Kasumi-1 (cell line): ENCODE results near the gene AIF1.

Experiments used
- DNase-seq, 2 experiments: peaks; one replicate each; lab custom pipeline; 2025; lab: John Stamatoyannopoulos, UW

Gene AIF1

DNA sequence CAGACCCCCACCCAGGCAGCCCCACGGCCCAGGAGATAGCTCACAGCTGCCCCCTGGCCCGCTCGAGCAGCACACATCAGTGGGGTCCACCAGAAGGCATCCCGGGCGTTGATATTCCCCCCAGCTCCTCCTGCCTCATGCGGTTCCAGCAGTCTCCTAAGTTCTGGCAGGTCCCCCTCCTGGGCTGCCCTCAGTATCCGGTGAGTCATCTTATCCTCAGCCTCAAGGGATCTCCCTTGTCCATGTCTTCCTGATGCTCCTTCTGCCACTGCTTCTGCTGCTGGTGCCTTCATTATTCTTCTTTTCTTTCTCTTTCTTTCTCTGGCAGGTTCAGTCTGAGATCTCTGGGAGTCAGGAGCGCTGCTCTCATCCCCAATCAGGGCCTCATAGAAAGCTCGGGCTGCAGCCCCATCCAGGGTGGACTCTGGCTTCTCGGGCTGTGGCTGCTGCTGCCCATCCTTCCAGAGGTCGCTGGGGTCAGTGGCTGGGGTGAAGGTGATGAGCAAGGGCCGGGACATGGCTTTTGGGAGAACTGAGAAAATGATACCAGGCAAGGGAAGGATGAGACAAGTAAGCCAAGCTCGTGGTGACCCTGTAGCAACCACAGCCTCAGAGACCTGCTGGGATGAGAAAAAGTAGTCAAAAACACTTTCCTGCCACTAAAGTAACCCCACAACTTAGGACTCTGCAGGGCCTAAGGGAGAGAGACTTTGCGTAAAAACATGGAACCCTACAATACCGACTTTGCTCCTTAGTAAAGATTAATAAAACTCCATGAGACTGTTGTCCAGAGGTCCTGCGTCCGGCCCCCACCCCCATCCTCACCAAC, 49.1 kb downstream of the AIF1 start:
- DNase-seq: peak; percentile 17 to 23

DNA sequence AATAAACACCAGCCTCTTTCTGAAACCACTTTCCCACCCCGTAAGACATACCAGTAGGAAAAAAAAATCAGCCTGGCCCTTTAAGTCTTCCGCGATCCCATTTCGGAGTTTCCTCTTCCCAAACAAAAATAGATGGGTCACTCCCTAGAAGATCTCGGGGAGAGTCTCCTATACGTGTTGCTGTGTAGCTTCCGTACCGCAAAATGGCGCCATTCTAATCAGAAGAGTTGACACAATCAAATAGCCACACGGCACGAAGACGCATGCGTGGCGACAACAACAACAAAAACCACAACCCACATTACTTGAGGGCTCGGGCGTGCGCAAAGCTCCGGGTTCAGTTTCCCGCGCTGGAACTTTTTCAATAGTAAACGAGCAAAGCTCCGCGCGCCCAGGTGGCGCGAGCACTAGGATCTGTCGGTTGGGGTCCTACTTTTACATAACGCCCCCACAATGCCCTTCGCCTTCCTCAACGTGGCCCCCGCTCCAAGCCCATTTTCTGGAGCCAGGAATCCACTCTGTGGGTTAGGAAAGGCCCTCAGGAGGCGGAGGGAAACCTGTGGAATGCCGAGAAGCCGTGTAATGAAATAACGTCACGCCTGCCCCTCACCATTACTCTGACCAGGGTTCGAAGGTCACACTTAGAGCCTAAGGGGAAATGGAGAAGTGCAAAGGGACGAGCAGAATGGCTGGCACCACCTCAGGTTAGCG, 49.9 kb downstream of the AIF1 start, which contains the start of gene GPANK1:
Gene GPANK1 (minus strand): TSS at position 208 of the 711 bp plus-strand sequence. CDS start 519 bp downstream, outside the sequence.
- DNase-seq: peak; percentile 88 to 90

DNA sequence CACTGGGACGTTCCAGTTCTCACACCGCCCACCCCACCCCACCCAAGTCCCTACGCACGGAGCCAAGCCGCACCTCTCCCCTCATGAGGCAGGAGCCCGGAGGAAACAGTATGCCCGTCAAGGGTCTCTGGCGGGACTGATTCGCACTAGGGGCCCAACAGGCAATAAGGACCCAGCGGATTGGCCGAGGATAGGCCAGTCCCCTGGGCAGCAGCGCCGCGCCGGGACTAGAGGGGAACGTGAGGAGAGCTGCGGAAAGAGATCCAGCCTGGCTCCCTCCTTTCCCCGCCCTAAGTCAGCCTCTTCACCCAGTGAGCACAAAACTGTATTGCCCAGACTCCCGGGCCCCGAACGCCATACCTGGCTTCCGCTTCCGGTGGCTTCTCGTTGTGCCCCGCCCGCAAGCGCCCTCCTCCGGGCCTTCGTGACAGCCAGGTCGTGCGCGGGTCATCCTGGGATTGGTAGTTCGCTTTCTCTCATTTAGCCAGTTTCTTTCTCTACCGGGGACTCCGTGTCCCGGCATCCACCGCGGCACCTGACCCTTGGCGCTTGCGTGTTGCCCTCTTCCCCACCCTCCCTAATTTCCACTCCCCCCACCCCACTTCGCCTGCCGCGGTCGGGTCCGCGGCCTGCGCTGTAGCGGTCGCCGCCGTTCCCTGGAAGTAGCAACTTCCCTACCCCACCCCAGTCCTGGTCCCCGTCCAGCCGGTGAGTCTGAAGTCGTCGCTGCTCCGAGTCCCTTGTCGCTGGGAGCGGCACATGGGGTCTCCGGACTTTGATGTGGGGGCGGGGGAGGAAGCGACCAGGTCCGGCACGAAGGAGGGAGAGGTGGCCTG, 50.7 kb downstream of the AIF1 start, which contains the start of gene CSNK2B:
Gene CSNK2B (plus strand): TSS at position 580 of the 836 bp plus-strand sequence. CDS start 752 bp downstream, outside the sequence.
- peak; percentile 98 to 99 for DNase-seq

DNA sequence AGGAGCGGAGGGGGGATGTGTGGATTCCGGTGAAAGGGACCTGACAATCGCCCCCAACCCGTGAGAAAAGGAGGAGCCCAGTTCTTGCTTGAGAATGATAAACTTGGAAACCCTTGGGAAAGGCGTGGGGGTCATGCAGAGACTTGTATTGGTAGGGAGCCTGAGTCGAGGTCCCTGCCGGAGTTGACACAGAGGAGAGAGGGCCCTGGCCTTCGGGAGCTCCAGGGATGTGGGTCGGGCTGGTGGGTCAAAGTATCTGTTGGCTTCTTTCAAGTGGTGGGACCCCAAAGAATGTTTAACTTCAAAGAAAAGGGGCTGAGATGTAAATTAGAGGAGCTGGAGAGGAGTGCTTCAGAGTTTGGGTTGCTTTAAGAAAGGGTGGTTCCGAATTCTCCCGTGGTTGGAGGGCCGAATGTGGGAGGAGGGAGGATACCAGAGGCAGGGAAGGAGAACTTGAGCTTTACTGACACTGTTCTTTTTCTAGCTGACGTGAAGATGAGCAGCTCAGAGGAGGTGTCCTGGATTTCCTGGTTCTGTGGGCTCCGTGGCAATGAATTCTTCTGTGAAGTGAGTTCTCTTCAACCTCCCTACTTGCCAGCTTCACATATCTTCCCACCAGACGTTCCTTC, 51.4 kb downstream of the AIF1 start:
- DNase-seq: no peak
